HFFc6 (cell line): ENCODE results near the gene TMEM186. TPM values are rescaled to one million over a fixed set of nuclear protein-coding genes. Genes with fewer than 3 reads are reported as not detected.
A peak's percentile ranks its signal among the peaks of the same experiment; 100 is the strongest.

Source experiments
- DNase-seq: peaks from one replicate; pipeline ENCODE4 v3.0.0-alpha.2; 2018
- H3K27ac Mint-ChIP-seq: 2 replicates; pipeline ENCODE4 v1.8.0; 2020; ENCODE audit warnings: mild to moderate bottlenecking, mixed read lengths
- H3K27me3 Mint-ChIP-seq: 2 replicates; pipeline ENCODE4 v1.8.0; 2021; ENCODE audit warnings: mild to moderate bottlenecking, moderate library complexity, mixed read lengths; ENCODE audit not compliant: insufficient read depth
- H3K36me3 Mint-ChIP-seq: 2 replicates; pipeline ENCODE4 v1.8.0; 2021; ENCODE audit warnings: low read depth, mixed read lengths
- H3K4me1 Mint-ChIP-seq: 2 replicates; pipeline ENCODE4 v1.8.0; 2020; ENCODE audit warnings: low read depth, mixed read lengths
- H3K4me3 Mint-ChIP-seq: 2 replicates; pipeline ENCODE4 v1.8.0; 2020; ENCODE audit warnings: mild to moderate bottlenecking, moderate library complexity, mixed read lengths
- H3K9me3 Mint-ChIP-seq: 2 replicates; pipeline ENCODE4 v1.8.0; 2020; ENCODE audit warnings: mild to moderate bottlenecking, mixed read lengths
- CTCF ChIP-seq: fragments of 200-600 bp; sonication (generic); IDR thresholded peaks from 2 replicates; pipeline ENCODE4 v1.5.0; 2021; ENCODE audit warnings: antibody characterized with exemption, mild to moderate bottlenecking
- total RNA-seq, 6 experiments: library from RNA; stranded (reverse); fragmentation: NEBNext Ultra II Directional; extraction: Animal tissue kit (Norgen Biotek cat#: 25700); gene quantifications; 2 replicates in 1 of 6; 3 replicates in 5 of 6; pipeline ENCODE4 v1.2.3, GENCODE V29; 2021

Gene TMEM186
- total RNA-seq, 6 experiments from 2014 or later = 5.2 to 9.1 (median 6.9) TPM

GRCh38 chr16:8832717-8833105 is 35.3 kb upstream of the TMEM186 start:
- Mint-ChIP-seq H3K27ac (no peak overlapping the region; the same call in 1 of the 2 replicates), H3K4me1 (peaks cover 13% of the 10 kb centered on the region), H3K36me3 (peaks cover 34% of the 10 kb centered on the region), H3K9me3 (no peaks in the 10 kb centered on the region), H3K27me3 (peaks cover 2% of the 10 kb centered on the region; the same call in 1 of the 2 replicates), H3K4me3 (no peak overlapping the region)
- TF ChIP-seq CTCF = no peak
- DNase-seq = no peak

- Mint-ChIP-seq H3K27ac (no peak overlapping the region), H3K4me3 (no peak overlapping the region), H3K4me1 (peaks cover 13% of the 10 kb centered on the region), H3K36me3 (peaks cover 34% of the 10 kb centered on the region), H3K9me3 (no peaks in the 10 kb centered on the region), H3K27me3 (peaks cover 2% of the 10 kb centered on the region; the same call in 1 of the 2 replicates)
- no peak for TF ChIP-seq CTCF
- no peak for DNase-seq
Observed at GRCh38 chr16:8831871-8832716, 34.7 kb upstream of the TMEM186 start.

GRCh38 chr16:8831450-8831849 is 34.0 kb upstream of the TMEM186 start:
- Mint-ChIP-seq H3K4me1 (peaks cover 13% of the 10 kb centered on the region), H3K9me3 (no peaks in the 10 kb centered on the region), H3K36me3 (peaks cover 38% of the 10 kb centered on the region), H3K27me3 (peaks cover 2% of the 10 kb centered on the region; the same call in 1 of the 2 replicates), H3K27ac (no peak overlapping the region), H3K4me3 (no peak overlapping the region)
- no peak for TF ChIP-seq CTCF
- DNase-seq = no peak

- Mint-ChIP-seq H3K4me1 (peaks cover 13% of the 10 kb centered on the region), H3K4me3 (no peak overlapping the region), H3K9me3 (no peaks in the 10 kb centered on the region), H3K27ac (peak overlapping the region; percentile 52), H3K36me3 (peaks cover 42% of the 10 kb centered on the region), H3K27me3 (peaks cover 2% of the 10 kb centered on the region; the same call in 1 of the 2 replicates)
- no peak for DNase-seq
- no peak for TF ChIP-seq CTCF
Observed at GRCh38 chr16:8828541-8829165, 31.2 kb upstream of the TMEM186 start.

- Mint-ChIP-seq H3K36me3 (peaks cover 36% of the 10 kb centered on the region), H3K27ac (no peak overlapping the region), H3K4me1 (peaks cover 17% of the 10 kb centered on the region), H3K4me3 (no peak overlapping the region), H3K9me3 (no peaks in the 10 kb centered on the region), H3K27me3 (peaks cover 2% of the 10 kb centered on the region; the same call in 1 of the 2 replicates)
- TF ChIP-seq CTCF = no peak
- DNase-seq = no peak
Observed at GRCh38 chr16:8826278-8826879, 28.9 kb upstream of the TMEM186 start.
